GM12878 (cell line): ENCODE measurements around the gene MS4A4E. TPM values are rescaled to one million over a fixed set of nuclear protein-coding genes. Genes with fewer than 3 reads are reported as not detected.

Experiments
- ATF7 ChIP-seq: fragments of 450-650 bp; IDR thresholded peaks from 2 replicates; pipeline ENCODE4 v1.6.1; 2016; ENCODE audit warnings: low read depth, mild to moderate bottlenecking
- BCL11A ChIP-seq: IDR thresholded peaks from 2 replicates; pipeline ENCODE4 v1.6.1; 2011; ENCODE audit warnings: low read depth, low read length
- BHLHE40 ChIP-seq, 2 experiments: fragments of 450-650 bp in 1 of 2; IDR thresholded peaks; 2 replicates each; pipeline ENCODE4 v1.6.1; 2011 to 2017; ENCODE audit warnings: low read depth in 2 of 2, borderline replicate concordance in 1 of 2, improper control_type of control experiment in 1 of 2, low read length in 1 of 2, mild to moderate bottlenecking in 1 of 2
- BMI1 ChIP-seq: fragments of 450-650 bp; IDR thresholded peaks from 2 replicates; pipeline ENCODE4 v1.6.1; 2016; ENCODE audit warnings: mild to moderate bottlenecking, moderate library complexity, borderline replicate concordance
- CBFB ChIP-seq: IDR thresholded peaks from 2 replicates; pipeline ENCODE4 v1.6.1; 2016; ENCODE audit warnings: antibody characterized with exemption, low read depth
- CREM ChIP-seq: IDR thresholded peaks from 2 replicates; pipeline ENCODE4 v1.6.1; 2014; ENCODE audit warnings: antibody characterized with exemption, low read depth
- EED ChIP-seq: sonication (generic); IDR thresholded peaks from 2 replicates; pipeline ENCODE4 v1.6.1; 2016; ENCODE audit warnings: antibody characterized with exemption, low read depth
- EP300 ChIP-seq, 2 experiments: fragments of 150-350 bp in 1 of 2; IDR thresholded peaks; 2 replicates each; pipeline ENCODE4 v1.6.1; 2011 to 2012; ENCODE audit warnings: low read depth in 2 of 2, low read length in 2 of 2, borderline replicate concordance in 1 of 2, improper control_type of control experiment in 1 of 2, inconsistent platforms in 1 of 2; ENCODE audit not compliant: control insufficient read depth in 1 of 2
- ETV6 ChIP-seq, 2 experiments: fragments of 450-650 bp in 1 of 2; IDR thresholded peaks in 1 of 2; conservative IDR thresholded peaks in 1 of 2; 2 replicates each; pipeline ENCODE4 v1.6.1; 2014; ENCODE audit warnings: antibody characterized with exemption in 1 of 2, borderline replicate concordance in 1 of 2, low read depth in 1 of 2, mild to moderate bottlenecking in 1 of 2, moderate library complexity in 1 of 2
- EZH2 ChIP-seq: IDR thresholded peaks from 2 replicates; pipeline ENCODE4 v1.6.1; 2012; ENCODE audit warnings: low read depth, mild to moderate bottlenecking, control low read depth, inconsistent platforms, low read length, borderline replicate concordance; ENCODE audit not compliant: control insufficient read depth
- FOXM1 ChIP-seq: IDR thresholded peaks from 2 replicates; pipeline ENCODE4 v1.6.1; 2012; ENCODE audit warnings: low read depth, mild to moderate bottlenecking, inconsistent platforms, low read length, moderate library complexity
- HCFC1 ChIP-seq: fragments of 150-350 bp; IDR thresholded peaks from 2 replicates; pipeline ENCODE4 v1.6.1; 2014; ENCODE audit warnings: low read length
- IRF4 ChIP-seq: IDR thresholded peaks from 2 replicates; pipeline ENCODE4 v1.6.1; 2011; ENCODE audit warnings: low read depth, low read length
- JUND ChIP-seq: IDR thresholded peaks from 2 replicates; pipeline ENCODE4 v1.6.1; 2012; ENCODE audit warnings: low read depth, mild to moderate bottlenecking, low read length, improper control_type of control experiment, moderate library complexity
- KDM1A ChIP-seq: fragments of 200-600 bp; sonication (generic); IDR thresholded peaks from 2 replicates; pipeline ENCODE4 v1.6.1; 2016; ENCODE audit warnings: borderline replicate concordance
- MEF2A ChIP-seq: IDR thresholded peaks from 2 replicates; pipeline ENCODE4 v1.6.1; 2011; ENCODE audit warnings: low read depth, mild to moderate bottlenecking, low read length, moderate library complexity; ENCODE audit not compliant: insufficient read depth
- MEF2B ChIP-seq: fragments of 450-650 bp; IDR thresholded peaks from 2 replicates; pipeline ENCODE4 v1.6.1; 2018; ENCODE audit warnings: mild to moderate bottlenecking, moderate library complexity; ENCODE audit not compliant: partially characterized antibody, poor library complexity, severe bottlenecking
- MLLT1 ChIP-seq: fragments of 450-650 bp; IDR thresholded peaks from 2 replicates; pipeline ENCODE4 v1.6.1; 2016; ENCODE audit warnings: mild to moderate bottlenecking
- NFIC ChIP-seq: IDR thresholded peaks from 2 replicates; pipeline ENCODE4 v1.6.1; 2012; ENCODE audit warnings: low read depth, mild to moderate bottlenecking, inconsistent platforms, low read length, moderate library complexity
- NKRF ChIP-seq: fragments of 450-650 bp; conservative IDR thresholded peaks from 2 replicates; pipeline ENCODE4 v1.6.1; 2017; ENCODE audit warnings: mild to moderate bottlenecking, moderate library complexity
- NR2F1 ChIP-seq: fragments of 450-650 bp; conservative IDR thresholded peaks from 2 replicates; pipeline ENCODE4 v1.6.1; 2017; ENCODE audit warnings: mild to moderate bottlenecking
- RCOR1 ChIP-seq: conservative IDR thresholded peaks from 2 replicates; pipeline ENCODE4 v1.6.1; 2012; ENCODE audit warnings: low read depth, low read length, improper control_type of control experiment
- RUNX3 ChIP-seq: IDR thresholded peaks from 2 replicates; pipeline ENCODE4 v1.6.1; 2012; ENCODE audit warnings: low read length, inconsistent platforms
- SMAD5 ChIP-seq: IDR thresholded peaks from 2 replicates; pipeline ENCODE4 v1.6.1; 2016; ENCODE audit warnings: antibody characterized with exemption, low read depth
- TCF12 ChIP-seq: IDR thresholded peaks from 2 replicates; pipeline ENCODE4 v1.6.1; 2011; ENCODE audit warnings: low read depth, mild to moderate bottlenecking, low read length
- TCF7 ChIP-seq: IDR thresholded peaks from 2 replicates; pipeline ENCODE4 v1.6.1; 2014; ENCODE audit warnings: antibody characterized with exemption, borderline replicate concordance
- WRNIP1 ChIP-seq: IDR thresholded peaks from 2 replicates; pipeline ENCODE4 v1.6.1; 2011; ENCODE audit warnings: low read depth, low read length, improper control_type of control experiment, borderline replicate concordance
- ZBED1 ChIP-seq: IDR thresholded peaks from 2 replicates; pipeline ENCODE4 v1.6.1; 2016; ENCODE audit warnings: borderline replicate concordance
- polyA plus RNA-seq, 11 experiments: library from polyadenylated mRNA; depleted of rRNA in 4 of 11; unstranded in 6 of 11; stranded (reverse) in 5 of 11; fragments of >200 nt; fragmentation: Nextera tagmentation in 4 of 11; fragmentation: Illumina TruSeq in 1 of 11; extraction: Ambion mirVana in 4 of 11; extraction: Trizol in 1 of 11; gene quantifications; 1 replicate in 1 of 11; 2 replicates in 10 of 11; pipeline versions ENCODE4 v1.2.1 to v1.2.3, GENCODE V29; 2011 to 2016; ENCODE audit warnings: inconsistent platforms in 2 of 11, missing spikeins in 2 of 11, low read depth in 1 of 11
- total RNA-seq, 4 experiments: library from RNA; depleted of rRNA in 3 of 4; stranded (reverse); fragments of >200 nt in 3 of 4; fragmentation: Illumina TruSeq in 1 of 4; extraction: Trizol in 1 of 4; gene quantifications; 2 replicates each; pipeline versions ENCODE4 v1.2.1 to v1.2.3, GENCODE V29; 2013 to 2021

The MS4A4E gene
- total and polyA plus RNA-seq, 10 of the 15 experiments (the other 5 are each of a cell fraction or from before 2014, with no cell fraction given), result 0.06 to 0.92 (median 0.45) TPM; not detected in 3

GRCh38 chr11:60206616-60207015 lies 36.3 kb downstream of the MS4A4E start (continued):
- TF ChIP-seq JUND, result no peak
- TF ChIP-seq ETV6 (conservative IDR thresholded peaks at IDR 0.05 in 1 of 2, IDR thresholded peaks at IDR 0.05 in 1 of 2; ENCODE audit: borderline replicate concordance in 1 of 2, low read depth in 1 of 2), result peak in 1 of 2 experiments; percentile 42; a peak in 1 of 4 replicates
- TF ChIP-seq MLLT1, result no peak
- TF ChIP-seq EED, result peak; percentile 61; the same call in 1 of the 2 replicates
- peak; percentile 89 for TF ChIP-seq NR2F1
- no peak for TF ChIP-seq HCFC1
- TF ChIP-seq BCL11A, result peak; percentile 94
- peak; percentile 59; the same call in 1 of the 2 replicates for TF ChIP-seq IRF4
- peak; percentile 87; the same call in 1 of the 2 replicates for TF ChIP-seq ZBED1
- peak; percentile 82 for TF ChIP-seq CREM
- no peak for TF ChIP-seq WRNIP1
- TF ChIP-seq SMAD5, result no peak
- peak; percentile 81 for TF ChIP-seq ATF7
- TF ChIP-seq MEF2A, result 0 out of 2 replicates have a peak, but pooled peaks have one; percentile 17
- TF ChIP-seq EP300 (IDR thresholded peaks at IDR 0.05; ENCODE audit: borderline replicate concordance in 1 of 2, control insufficient read depth in 1 of 2, low read depth in 2 of 2, low read length in 2 of 2), result peak; percentile 21 to 35; a peak in 2 of 4 replicates
- no peak for TF ChIP-seq NKRF
- no peak for TF ChIP-seq EZH2
- no peak for TF ChIP-seq KDM1A
- TF ChIP-seq RUNX3, result peak; percentile 87
- peak in 1 of 2 experiments; percentile 34; a peak in 1 of 4 replicates for TF ChIP-seq BHLHE40 (IDR thresholded peaks at IDR 0.05; ENCODE audit: borderline replicate concordance in 1 of 2, low read depth in 2 of 2, low read length in 1 of 2)
- 0 out of 2 replicates have a peak, but pooled peaks have one; percentile 52 for TF ChIP-seq CBFB
- peak; percentile 77; the same call in 1 of the 2 replicates for TF ChIP-seq TCF7
- no peak for TF ChIP-seq TCF12
- peak; percentile 75 for TF ChIP-seq MEF2B
- TF ChIP-seq BMI1, result peak; percentile 30; the same call in 1 of the 2 replicates
- no peak for TF ChIP-seq RCOR1
- peak; percentile 92; the same call in 1 of the 2 replicates for TF ChIP-seq FOXM1
- peak; percentile 94 for TF ChIP-seq NFIC
